CD4-positive, alpha-beta memory T cell (primary cell): ENCODE measurements around the gene RASA2. TPM values are rescaled to one million over a fixed set of nuclear protein-coding genes. Genes with fewer than 3 reads are reported as not detected.
A peak's percentile ranks its signal among the peaks of the same experiment; 100 is the strongest.

Experiments used
- CTCF ChIA-PET: fragments of 350-600 bp; sonication (Branson Sonifier 250); formaldehyde crosslinking; loops from one replicate; lab custom pipeline; 2021; ENCODE audit warnings: inconsistent platforms; ENCODE audit not compliant: partially characterized antibody; lab: Charles Lee
- POLR2A ChIA-PET: fragments of 350-600 bp; sonication (Branson Sonifier 250); formaldehyde crosslinking; loops from one replicate; lab custom pipeline; 2021; ENCODE audit not compliant: partially characterized antibody; lab: Charles Lee
- DNase-seq, 5 donors: peaks; one replicate each; pipeline versions ENCODE4 v3.0.0 to v3.0.0-alpha.2; 2020 to 2022; ENCODE audit warnings: mixed read lengths in 1 of 5
- H3K27ac ChIP-seq: one replicate; pipeline ENCODE4 v1.7.0; 2013; ENCODE audit warnings: low read depth, low read length
- H3K27me3 ChIP-seq: 2 replicates; pipeline ENCODE4 v1.7.0; 2013; ENCODE audit warnings: mild to moderate bottlenecking, low read length, moderate library complexity; ENCODE audit not compliant: insufficient read depth
- H3K36me3 ChIP-seq: 2 replicates; pipeline ENCODE4 v1.7.0; 2013; ENCODE audit warnings: mild to moderate bottlenecking, low read length, moderate library complexity; ENCODE audit not compliant: insufficient read depth
- H3K4me1 ChIP-seq: 2 replicates; pipeline ENCODE4 v1.7.0; 2013; ENCODE audit warnings: mild to moderate bottlenecking, low read length, moderate library complexity; ENCODE audit not compliant: insufficient read depth
- H3K4me3 ChIP-seq, 2 donors: one replicate each; pipeline ENCODE4 v1.7.0; 2013; ENCODE audit warnings: low read length in 2 of 2, mild to moderate bottlenecking in 1 of 2
- H3K9me3 ChIP-seq, 2 donors: one replicate each; pipeline ENCODE4 v1.7.0; 2013; ENCODE audit warnings: low read length in 2 of 2, control low read depth in 1 of 2; ENCODE audit not compliant: control insufficient read depth in 1 of 2
- H3K27ac Mint-ChIP-seq, 7 donors: one replicate each; pipeline ENCODE4 v1.8.0; 2020 to 2021; ENCODE audit warnings: mixed read lengths in 7 of 7, mild to moderate bottlenecking in 6 of 7, inconsistent platforms in 3 of 7, moderate library complexity in 3 of 7
- H3K27me3 Mint-ChIP-seq, 2 donors: one replicate each; pipeline ENCODE4 v1.8.0; 2020 to 2021; ENCODE audit warnings: mixed read lengths in 2 of 2
- H3K36me3 Mint-ChIP-seq, 2 donors: one replicate each; pipeline ENCODE4 v1.8.0; 2020 to 2021; ENCODE audit warnings: mixed read lengths in 2 of 2, inconsistent platforms in 1 of 2, mild to moderate bottlenecking in 1 of 2
- H3K4me1 Mint-ChIP-seq, 4 donors: one replicate each; pipeline ENCODE4 v1.8.0; 2020 to 2021; ENCODE audit warnings: mixed read lengths in 4 of 4, mild to moderate bottlenecking in 1 of 4
- H3K4me3 Mint-ChIP-seq, 8 donors: one replicate each; pipeline ENCODE4 v1.8.0; 2020 to 2021; ENCODE audit warnings: mixed read lengths in 8 of 8, mild to moderate bottlenecking in 7 of 8, moderate library complexity in 6 of 8, inconsistent platforms in 3 of 8
- H3K9me3 Mint-ChIP-seq, 8 donors: one replicate each; pipeline ENCODE4 v1.8.0; 2020 to 2021; ENCODE audit warnings: mixed read lengths in 8 of 8, mild to moderate bottlenecking in 5 of 8, inconsistent platforms in 3 of 8, moderate library complexity in 1 of 8
- intact Hi-C: fragments of 100-400 bp; cut with micrococcal nuclease; formaldehyde crosslinking; loops from one replicate; pipeline ENCODE4 v1.15.1; 2023
- polyA plus RNA-seq, 2 donors: library from polyadenylated mRNA; unstranded; fragments of 300-500 nt; fragmentation: Illumina TruSeq; gene quantifications; one replicate each; pipeline ENCODE4 v1.2.3, GENCODE V29; 2021
- total RNA-seq, 2 experiments: library from RNA; stranded (reverse); gene quantifications; one replicate each; pipeline ENCODE4 v1.2.3, GENCODE V29; 2021

RASA2 gene
- total and polyA plus RNA-seq, 4 experiments from 2014 or later, result 29.4 to 80.9 (median 57.0) TPM

GRCh38 chr3:141449424-141449823, 37.4 kb upstream of the RASA2 start:
- H3K4me1 ChIP-seq, result peaks cover 11% of the 10 kb centered on the region
- DNase-seq, result no peak
- Mint-ChIP-seq H3K27ac (peak overlapping the region in 4 of 7 donors; percentile 43 to 72 (median 55)), H3K4me1 (peaks cover 0 to 6% (median 4%) of the 10 kb centered on the region in 4 donors), H3K9me3 (peaks cover 0 to 1% (median 0%) of the 10 kb centered on the region in 8 donors), H3K4me3 (no peak overlapping the region), H3K36me3 (peaks cover 26 to 30% of the 10 kb centered on the region in 2 donors), H3K27me3 (no peaks in the 10 kb centered on the region)
- peaks cover 27% of the 10 kb centered on the region for H3K36me3 ChIP-seq
- H3K27me3 ChIP-seq, result no peaks in the 10 kb centered on the region
- ChIA-PET CTCF (interaction anchor here (0.8 to 3.5 kb wide), 13 partner anchors 8 to 145 kb away, joined by 3 to 32 read pairs (median 4); no protein-coding TSS in a partner anchor), POLR2A (interaction anchor here (0.9 to 1.0 kb wide), 2 partner anchors 38 to 141 kb away, joined by 3 to 5 read pairs; partner anchors contain the start of gene RASA2)
- no peaks in the 10 kb centered on the region for H3K9me3 ChIP-seq
- H3K27ac ChIP-seq, result no peak overlapping the region
- no peak overlapping the region for H3K4me3 ChIP-seq
- intact Hi-C loops, result no loop called here

GRCh38 chr3:141450727-141451375, 36.0 kb upstream of the RASA2 start:
- Mint-ChIP-seq H3K4me3 (no peak overlapping the region), H3K27ac (peak overlapping the region in 4 of 7 donors; percentile 27 to 93 (median 44)), H3K27me3 (no peaks in the 10 kb centered on the region), H3K36me3 (peaks cover 14 to 15% of the 10 kb centered on the region in 2 donors), H3K4me1 (peaks cover 7 to 14% (median 10%) of the 10 kb centered on the region in 4 donors), H3K9me3 (peaks cover 0 to 1% (median 0%) of the 10 kb centered on the region in 8 donors)
- CTCF ChIA-PET, result interaction anchor here (0.7 to 3.5 kb wide), 12 partner anchors 9 to 149 kb away, joined by 3 to 32 read pairs (median 6); no protein-coding TSS in a partner anchor
- Histone ChIP-seq H3K9me3 (no peaks in the 10 kb centered on the region), H3K36me3 (peaks cover 14% of the 10 kb centered on the region), H3K4me1 (peaks cover 18% of the 10 kb centered on the region), H3K27me3 (no peaks in the 10 kb centered on the region), H3K4me3 (no peak overlapping the region), H3K27ac (no peak overlapping the region)
- no peak for DNase-seq
- POLR2A ChIA-PET, result interaction anchor here (0.9 to 1.3 kb wide), 2 partner anchors 50 to 139 kb away, joined by 3 to 4 read pairs; no protein-coding TSS in a partner anchor
- intact Hi-C loops, result no loop called here

- ChIA-PET POLR2A (interaction anchor here (0.8 to 2.8 kb wide), 11 partner anchors 10 to 220 kb away, joined by 3 to 26 read pairs (median 4); partner anchors contain the start of genes PXYLP1 and RASA2), CTCF (interaction anchor here (0.6 to 12.1 kb wide), 34 partner anchors 9 to 424 kb away, joined by 3 to 428 read pairs (median 5); no protein-coding TSS in a partner anchor)
- no peak overlapping the region for H3K27ac ChIP-seq
- H3K27ac Mint-ChIP-seq, result no peak overlapping the region
- H3K9me3 ChIP-seq, result no peaks in the 10 kb centered on the region
- peaks cover 0 to 1% (median 0%) of the 10 kb centered on the region in 8 donors for H3K9me3 Mint-ChIP-seq
- no peaks in the 10 kb centered on the region for H3K27me3 ChIP-seq
- peaks cover 7% of the 10 kb centered on the region for H3K36me3 ChIP-seq
- no peak overlapping the region for H3K4me3 Mint-ChIP-seq
- H3K4me3 ChIP-seq, result no peak overlapping the region
- H3K27me3 Mint-ChIP-seq, result no peaks in the 10 kb centered on the region
- peaks cover 7 to 14% (median 10%) of the 10 kb centered on the region in 4 donors for H3K4me1 Mint-ChIP-seq
- intact Hi-C loops, result loop anchor here (1.0 kb wide), 4 partner anchors 11 to 149 kb away; no protein-coding TSS in a partner anchor
- DNase-seq, result peak; percentile 57 to 64 (median 62)
- peaks cover 18% of the 10 kb centered on the region for H3K4me1 ChIP-seq
- H3K36me3 Mint-ChIP-seq, result peaks cover 6 to 7% of the 10 kb centered on the region in 2 donors
Observed at GRCh38 chr3:141452045-141452444, 34.8 kb upstream of the RASA2 start.

- H3K27ac ChIP-seq, result no peak overlapping the region
- intact Hi-C loops, result loop anchor here (1.0 kb wide), 4 partner anchors 11 to 149 kb away; no protein-coding TSS in a partner anchor
- H3K36me3 Mint-ChIP-seq, result no peaks in the 10 kb centered on the region
- peaks cover 7 to 14% (median 8%) of the 10 kb centered on the region in 4 donors for H3K4me1 Mint-ChIP-seq
- H3K4me3 ChIP-seq, result no peak overlapping the region
- H3K9me3 ChIP-seq, result no peaks in the 10 kb centered on the region
- no peaks in the 10 kb centered on the region for H3K27me3 Mint-ChIP-seq
- no peak overlapping the region for H3K4me3 Mint-ChIP-seq
- CTCF ChIA-PET, result interaction anchor here (0.6 to 12.1 kb wide), 37 partner anchors 8 to 563 kb away, joined by 3 to 428 read pairs (median 4); partner anchors contain the start of gene PXYLP1
- H3K27me3 ChIP-seq, result no peaks in the 10 kb centered on the region
- H3K4me1 ChIP-seq, result peaks cover 18% of the 10 kb centered on the region
- POLR2A ChIA-PET, result interaction anchor here (1.2 to 2.8 kb wide), 9 partner anchors 11 to 221 kb away, joined by 3 to 26 read pairs (median 4); partner anchors contain the start of genes PXYLP1 and RASA2
- H3K27ac Mint-ChIP-seq, result no peak overlapping the region
- no peaks in the 10 kb centered on the region for H3K36me3 ChIP-seq
- no peak for DNase-seq
- H3K9me3 Mint-ChIP-seq, result peaks cover 0 to 1% (median 0%) of the 10 kb centered on the region in 8 donors
Observed at GRCh38 chr3:141452773-141453172, 34.1 kb upstream of the RASA2 start.

- no peak for DNase-seq
- no peaks in the 10 kb centered on the region for H3K36me3 ChIP-seq
- peaks cover 0 to 1% (median 0%) of the 10 kb centered on the region in 8 donors for H3K9me3 Mint-ChIP-seq
- H3K4me1 ChIP-seq, result peaks cover 18% of the 10 kb centered on the region
- no peak overlapping the region for H3K27ac ChIP-seq
- H3K4me1 Mint-ChIP-seq, result peaks cover 7 to 14% (median 8%) of the 10 kb centered on the region in 4 donors
- H3K4me3 Mint-ChIP-seq, result no peak overlapping the region
- CTCF ChIA-PET, result interaction anchor here (0.7 to 12.1 kb wide), 24 partner anchors 8 to 1618 kb away, joined by 3 to 428 read pairs (median 6); partner anchors contain the start of genes RASA2 and ZBTB38
- no peaks in the 10 kb centered on the region for H3K36me3 Mint-ChIP-seq
- no peak overlapping the region for H3K4me3 ChIP-seq
- intact Hi-C loops, result no loop called here
- H3K27me3 Mint-ChIP-seq, result no peaks in the 10 kb centered on the region
- peak overlapping the region in 1 of 7 donors; percentile 36 for H3K27ac Mint-ChIP-seq
- H3K9me3 ChIP-seq, result no peaks in the 10 kb centered on the region
- POLR2A ChIA-PET, result interaction anchor here (0.8 to 2.8 kb wide), 10 partner anchors 12 to 222 kb away, joined by 3 to 26 read pairs (median 4); partner anchors contain the start of gene PXYLP1
- no peaks in the 10 kb centered on the region for H3K27me3 ChIP-seq
Observed at GRCh38 chr3:141454054-141454453, 32.8 kb upstream of the RASA2 start.

GRCh38 chr3:141454906-141455602, 31.8 kb upstream of the RASA2 start:
- no peaks in the 10 kb centered on the region for H3K9me3 ChIP-seq
- H3K4me3 Mint-ChIP-seq, result peak overlapping the region in 1 of 8 donors; percentile 29
- H3K27ac Mint-ChIP-seq, result peak overlapping the region in 4 of 7 donors; percentile 9 to 68 (median 59)
- H3K9me3 Mint-ChIP-seq, result peaks cover 0 to 1% (median 0%) of the 10 kb centered on the region in 8 donors
- CTCF ChIA-PET, result interaction anchor here (0.7 to 12.1 kb wide), 38 partner anchors 9 to 459 kb away, joined by 3 to 428 read pairs (median 4); partner anchors contain the start of gene RASA2
- no peaks in the 10 kb centered on the region for H3K27me3 ChIP-seq
- H3K27me3 Mint-ChIP-seq, result no peaks in the 10 kb centered on the region
- no peak overlapping the region for H3K4me3 ChIP-seq
- intact Hi-C loops, result loop anchor here (1.0 kb wide), 1 partner anchor 85 kb away; no protein-coding TSS in a partner anchor
- H3K36me3 ChIP-seq, result no peaks in the 10 kb centered on the region
- no peaks in the 10 kb centered on the region for H3K36me3 Mint-ChIP-seq
- peaks cover 18% of the 10 kb centered on the region for H3K4me1 ChIP-seq
- peak; percentile 50 to 66 (median 62) for DNase-seq
- peaks cover 7 to 14% (median 9%) of the 10 kb centered on the region in 4 donors for H3K4me1 Mint-ChIP-seq
- POLR2A ChIA-PET, result interaction anchor here (0.8 to 1.5 kb wide), 6 partner anchors 13 to 152 kb away, joined by 3 to 11 read pairs (median 6); no protein-coding TSS in a partner anchor
- no peak overlapping the region for H3K27ac ChIP-seq
